Fibroblast of lung (primary cell): ENCODE results near the gene PPP1R1B.

Experiments
- CTCF ChIP-seq, 2 donors: IDR thresholded peaks in 1 of 2; conservative IDR thresholded peaks in 1 of 2; 1 replicate in 1 of 2; 2 replicates in 1 of 2; pipeline ENCODE4 v1.5.1; 2011 to 2012; ENCODE audit warnings: low read length in 2 of 2, control low read depth in 1 of 2, inconsistent platforms in 1 of 2, low read depth in 1 of 2, mild to moderate bottlenecking in 1 of 2
- EZH2 ChIP-seq: IDR thresholded peaks from 2 replicates; pipeline ENCODE4 v1.5.1; 2012; ENCODE audit warnings: low read length, control low read depth, mild to moderate bottlenecking; ENCODE audit errors: missing control alignments

GRCh38 chr17:39675390-39676082 lies 48.8 kb downstream of the PPP1R1B start:
- TF ChIP-seq EZH2, result no peak
- no peak for TF ChIP-seq CTCF (conservative IDR thresholded peaks at IDR 0.05 in 1 of 2, IDR thresholded peaks at IDR 0.05 in 1 of 2; ENCODE audit: low read depth in 1 of 2, low read length in 2 of 2)
